ENCODE data around the gene BUD31. TPM values are rescaled to one million over a fixed set of nuclear protein-coding genes. Genes with fewer than 3 reads are reported as not detected.

BUD31 gene
- total and polyA plus RNA-seq, 2 of the 13 experiments (the other 11 are each of a cell fraction or from before 2014, with no cell fraction given): 35.1 to 79.1 TPM

DNA sequence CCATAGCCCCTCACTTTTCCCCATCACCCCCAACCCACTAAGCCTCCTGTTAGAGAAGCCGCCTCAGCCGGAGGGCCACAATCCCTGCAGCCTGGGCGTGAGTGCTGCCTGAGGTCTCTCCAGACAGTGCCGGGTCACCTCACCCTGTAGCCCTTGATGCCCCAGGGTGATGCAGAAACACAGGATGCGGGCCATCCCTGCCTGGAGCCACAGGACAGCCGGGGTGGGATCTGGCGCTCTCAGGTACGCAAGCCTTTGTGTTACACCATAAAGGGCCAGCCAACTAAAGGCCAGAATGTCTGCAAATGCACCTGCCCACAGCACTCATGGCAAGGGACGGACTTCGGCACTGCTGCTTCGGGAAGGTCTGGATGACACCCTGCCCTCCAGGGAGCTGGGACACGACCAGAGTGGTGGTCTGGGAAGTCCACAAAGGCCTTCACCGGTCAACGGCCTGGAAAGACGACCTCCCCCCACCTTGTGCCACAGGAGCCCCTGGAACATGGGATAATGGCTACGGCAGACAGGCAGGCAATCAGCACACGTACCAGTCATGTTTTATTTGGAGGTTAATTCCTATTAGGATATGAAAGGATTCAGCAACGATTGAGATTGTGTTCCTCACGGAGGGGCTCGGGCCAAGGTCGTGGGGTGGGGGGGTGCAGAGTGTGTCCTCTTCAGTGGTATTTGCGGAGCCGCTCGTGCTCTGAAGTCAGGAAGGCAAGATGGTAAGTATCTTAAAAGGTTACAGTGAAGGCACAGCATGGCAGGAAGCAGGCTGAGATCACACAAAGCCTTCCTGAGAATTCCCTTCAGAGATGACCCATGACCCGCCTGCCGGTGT lies 49.1 kb downstream of the BUD31 start (continued):
- TF ChIP-seq ARID4A (CRISPR knock-in tag; IDR thresholded peaks at IDR 0.05; ENCODE audit: borderline replicate concordance): no peak
- TF ChIP-seq AGO1 (IDR thresholded peaks at IDR 0.05; ENCODE audit: low read depth, low read length, poor library complexity, severe bottlenecking): peak; percentile 79
- peak; percentile 94 for TF ChIP-seq RBM22 (optimal IDR thresholded peaks at IDR 0.05; ENCODE audit: low read length)
- TF ChIP-seq ZNF354B (CRISPR knock-in tag; IDR thresholded peaks at IDR 0.05): no peak
- no peak for TF ChIP-seq DR1 (CRISPR knock-in tag; IDR thresholded peaks at IDR 0.05)
- TF ChIP-seq, protein P1, sequence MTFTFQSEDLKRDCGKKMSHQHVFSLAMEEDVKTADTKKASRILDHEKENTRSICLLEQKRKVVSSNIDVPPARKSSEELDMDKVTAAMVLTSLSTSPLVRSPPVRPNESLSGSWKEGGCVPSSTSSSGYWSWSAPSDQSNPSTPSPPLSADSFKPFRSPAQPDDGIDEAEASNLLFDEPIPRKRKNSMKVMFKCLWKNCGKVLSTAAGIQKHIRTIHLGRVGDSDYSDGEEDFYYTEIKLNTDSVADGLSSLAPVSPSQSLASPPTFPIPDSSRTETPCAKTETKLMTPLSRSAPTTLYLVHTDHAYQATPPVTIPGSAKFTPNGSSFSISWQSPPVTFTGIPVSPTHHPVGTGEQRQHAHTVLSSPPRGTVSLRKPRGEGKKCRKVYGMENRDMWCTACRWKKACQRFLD (CRISPR knock-in tag; IDR thresholded peaks at IDR 0.05; ENCODE audit: borderline replicate concordance): no peak
- TF ChIP-seq GABPA (IDR thresholded peaks at IDR 0.05; ENCODE audit: low read depth, low read length): no peak
- no peak for TF ChIP-seq GABPA (CRISPR knock-in tag; IDR thresholded peaks at IDR 0.05; ENCODE audit: low read depth)

All from HepG2 (cell line).